Heart right ventricle (tissue), 16 donors: ENCODE results near the gene MT1G. TPM values are rescaled to one million over a fixed set of nuclear protein-coding genes. Genes with fewer than 3 reads are reported as not detected.
A peak's percentile ranks its signal among the peaks of the same experiment; 100 is the strongest.
"Not testable (repeated sequence)": the region's sequence is repeated elsewhere in the genome, so short reads cannot be mapped to it uniquely, and the experiment has no call there.

Experiments
- ATAC-seq, 8 donors: fragments of 200-7000 bp; cut with Tn5 transposase; one replicate each; pipeline ENCODE4 v1.9.1; 2020; ENCODE audit warnings: mild to moderate bottlenecking in 8 of 8, moderate library complexity in 8 of 8, moderate number of reproducible peaks in 1 of 8
- DNase-seq, 2 donors: peaks; one replicate each; pipeline ENCODE4 v3.0.0-alpha.2; 2020
- H3K27ac ChIP-seq, 10 donors: fragments of 200-600 bp; sonication (generic) in 2 of 10; one replicate each; pipeline versions ENCODE4 v1.5.0 to v1.8.0; 2020 to 2022; ENCODE audit warnings: mild to moderate bottlenecking in 3 of 10
- H3K27me3 ChIP-seq, 7 donors: fragments of 200-600 bp; one replicate each; pipeline ENCODE4 v1.8.0; 2021 to 2022; ENCODE audit warnings: mild to moderate bottlenecking in 2 of 7
- H3K36me3 ChIP-seq, 9 donors: fragments of 200-600 bp; sonication (generic) in 1 of 9; one replicate each; pipeline versions ENCODE4 v1.5.0 to v1.8.0; 2020 to 2022; ENCODE audit warnings: mild to moderate bottlenecking in 2 of 9
- H3K4me1 ChIP-seq, 9 donors: fragments of 200-600 bp; sonication (generic) in 1 of 9; one replicate each; pipeline versions ENCODE4 v1.5.0 to v1.8.0; 2020 to 2022; ENCODE audit warnings: mild to moderate bottlenecking in 4 of 9
- H3K4me3 ChIP-seq, 10 donors: fragments of 200-600 bp; sonication (generic) in 2 of 10; one replicate each; pipeline versions ENCODE4 v1.5.0 to v1.8.0; 2020 to 2022; ENCODE audit warnings: mild to moderate bottlenecking in 7 of 10, moderate library complexity in 2 of 10
- H3K9me3 ChIP-seq, 11 donors: fragments of 200-600 bp in 10 of 11; sonication (generic) in 2 of 11; one replicate each; pipeline versions ENCODE4 v1.5.0 to v1.8.0; 2013 to 2022; ENCODE audit warnings: mild to moderate bottlenecking in 2 of 11, control low read depth in 1 of 11, moderate library complexity in 1 of 11
- WGBS, 2 donors: extraction: QIAGEN DNeasy Blood & Tissue Kit; methylation state at CpG; one replicate each; pipeline ENCODE4 v1.1.7; 2013; ENCODE audit warnings: inconsistent platforms in 1 of 2; 5-methylcytosine and 5-hydroxymethylcytosine counted together
- intact Hi-C, 10 donors: fragments of 100-400 bp; cut with DNase I; formaldehyde crosslinking; loops; one replicate each; pipeline versions ENCODE4 v1.11.1 to v1.14.2; 2022
- polyA plus RNA-seq, 2 donors: library from polyadenylated mRNA; stranded (reverse); fragments of 200-250 nt; gene quantifications; one replicate each; pipeline ENCODE4 v1.2.3, GENCODE V29; 2013
- total RNA-seq, 10 donors: library from RNA; stranded (reverse); fragmentation: NEBNext Ultra II Directional in 3 of 10; extraction: Animal tissue kit (Norgen Biotek cat#: 25700) in 3 of 10; gene quantifications; one replicate each; pipeline versions ENCODE4 v1.2.1 to v1.2.4, GENCODE V29; 2021 to 2023
- TF ChIP-seq, protein P1 (sequence below), 9 donors: fragments of 200-600 bp; sonication (generic) in 2 of 9; IDR thresholded peaks; one replicate each; pipeline versions ENCODE4 v1.5.0 to v1.8.0; 2021 to 2022; ENCODE audit warnings: antibody characterized with exemption in 9 of 9, mild to moderate bottlenecking in 5 of 9, moderate library complexity in 1 of 9
- donor health status: Arrhythmogenic right ventricular cardiomyopathy.
- donor health status: ischemic (EF 13 %, LVEDD 7.1; RV severe dilation, severe dysfunction).
- donor health status: healthy with polysubstance abuse.
- donor health status: DM: no; HTN: yes; CAD: no.
- donor health status: DM: no; HTN: no; CAD: no.
- donor health status: ischemic (EF 25% LVEDD 6.9; RV normal size, moderate dysfunction).
- donor health status: ischemic (EF 25% LVEDD 5.7; RV mildly dilated, moderate dysfunction).
- donor health status: healthy.
- donor health status: DM: yes; HTN: yes; CAD: no.
- donor health status: Ischemic cardiomyopathy.
- donor health status: ischemic (EF 35%, LVEDD 5.7; RV mildly dilated, moderate dysfunction).
- donor health status: nonischemic (EF 11% LVEDD 7.7; RV severe dilation, severe dysfunction).
- donor health status: DM: yes; HTN: yes; CAD: no.
- donor health status: PGD.
- donor health status: ischemic (EF 29% LVEDD 5.4; RV normal size, mild dysfunction).
- donor health status: nonischemic (EF 23%, LVEDD 6.1; RV moderate dilation, normal function).

The MT1G gene
- total and polyA plus RNA-seq, 12 donors: 0.95 to 9.0 (median 2.3) TPM; not detected in 6

GRCh38 chr16:56625140-56625942 lies 42.5 kb downstream of the MT1G start, which contains the start of gene MT1E:
TSS of gene MT1E (plus strand) at chr16:56625781. CDS start at chr16:56625852, 71 bp downstream.
- no peaks in the 10 kb centered on the region for H3K9me3 ChIP-seq
- DNase-seq (peak; percentile 85 to 86), ATAC-seq (peak; percentile 92 to 96 (median 94))
- peak within 1 kb of the TSS; percentile 26 to 82 (median 67) for H3K4me3 ChIP-seq
- 2% methylated on average over 62 of the region's 62 CpGs for WGBS, 2 donors
- intact Hi-C loops: loop anchor here in 3 of 10 donors (1.0 to 5.0 kb wide), 4 partner anchors 14 to 57 kb away; partner anchors contain the start of genes MT1X (in 2 of the 3) and MT2A (in 1 of the 3)
- TF ChIP-seq, protein P1, sequence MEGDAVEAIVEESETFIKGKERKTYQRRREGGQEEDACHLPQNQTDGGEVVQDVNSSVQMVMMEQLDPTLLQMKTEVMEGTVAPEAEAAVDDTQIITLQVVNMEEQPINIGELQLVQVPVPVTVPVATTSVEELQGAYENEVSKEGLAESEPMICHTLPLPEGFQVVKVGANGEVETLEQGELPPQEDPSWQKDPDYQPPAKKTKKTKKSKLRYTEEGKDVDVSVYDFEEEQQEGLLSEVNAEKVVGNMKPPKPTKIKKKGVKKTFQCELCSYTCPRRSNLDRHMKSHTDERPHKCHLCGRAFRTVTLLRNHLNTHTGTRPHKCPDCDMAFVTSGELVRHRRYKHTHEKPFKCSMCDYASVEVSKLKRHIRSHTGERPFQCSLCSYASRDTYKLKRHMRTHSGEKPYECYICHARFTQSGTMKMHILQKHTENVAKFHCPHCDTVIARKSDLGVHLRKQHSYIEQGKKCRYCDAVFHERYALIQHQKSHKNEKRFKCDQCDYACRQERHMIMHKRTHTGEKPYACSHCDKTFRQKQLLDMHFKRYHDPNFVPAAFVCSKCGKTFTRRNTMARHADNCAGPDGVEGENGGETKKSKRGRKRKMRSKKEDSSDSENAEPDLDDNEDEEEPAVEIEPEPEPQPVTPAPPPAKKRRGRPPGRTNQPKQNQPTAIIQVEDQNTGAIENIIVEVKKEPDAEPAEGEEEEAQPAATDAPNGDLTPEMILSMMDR (IDR thresholded peaks at IDR 0.05): peak in 1 of 9 donors; percentile 2
- no peaks in the 10 kb centered on the region for H3K36me3 ChIP-seq
- peaks cover 0 to 29% (median 14%) of the 10 kb centered on the region in 9 donors for H3K4me1 ChIP-seq
- H3K27me3 ChIP-seq: peaks cover 0 to 4% (median 0%) of the 10 kb centered on the region in 7 donors
- H3K27ac ChIP-seq: peak within 1 kb of the TSS; percentile 76 to 98 (median 93)

- DNase-seq (no peak), ATAC-seq (no peak)
- H3K9me3 ChIP-seq: no peaks in the 10 kb centered on the region
- peaks cover 0 to 35% (median 19%) of the 10 kb centered on the region in 9 donors for H3K4me1 ChIP-seq
- H3K36me3 ChIP-seq: no peaks in the 10 kb centered on the region
- TF ChIP-seq, protein P1 (IDR thresholded peaks at IDR 0.05): no peak
- 97 to 100% methylated on average over 2 of the region's 2 CpGs for WGBS, 2 donors
- peaks cover 0 to 10% (median 0%) of the 10 kb centered on the region in 7 donors for H3K27me3 ChIP-seq
- no peak overlapping the region for H3K27ac ChIP-seq
- H3K4me3 ChIP-seq: no peak overlapping the region
- intact Hi-C loops: loop anchor here in 2 of 10 donors (2.0 kb wide), 2 partner anchors 13 to 15 kb away; partner anchors contain the start of gene MT2A (in 1 of the 2)
These were observed 44.2 kb downstream of the MT1G start for GRCh38 chr16:56623637-56624036.

GRCh38 chr16:56623184-56623583 lies 44.7 kb downstream of the MT1G start:
- H3K4me3 ChIP-seq, intact Hi-C loops, DNase-seq, H3K27ac ChIP-seq, H3K9me3 ChIP-seq, H3K36me3 ChIP-seq, ATAC-seq: not testable (repeated sequence)
- H3K4me1 ChIP-seq: peaks cover 0 to 39% (median 20%) of the 10 kb centered on the region in 9 donors
- 90 to 92% methylated on average over 5 of the region's 5 CpGs for WGBS, 2 donors
- peaks cover 0 to 14% (median 0%) of the 10 kb centered on the region in 7 donors for H3K27me3 ChIP-seq

DNA sequence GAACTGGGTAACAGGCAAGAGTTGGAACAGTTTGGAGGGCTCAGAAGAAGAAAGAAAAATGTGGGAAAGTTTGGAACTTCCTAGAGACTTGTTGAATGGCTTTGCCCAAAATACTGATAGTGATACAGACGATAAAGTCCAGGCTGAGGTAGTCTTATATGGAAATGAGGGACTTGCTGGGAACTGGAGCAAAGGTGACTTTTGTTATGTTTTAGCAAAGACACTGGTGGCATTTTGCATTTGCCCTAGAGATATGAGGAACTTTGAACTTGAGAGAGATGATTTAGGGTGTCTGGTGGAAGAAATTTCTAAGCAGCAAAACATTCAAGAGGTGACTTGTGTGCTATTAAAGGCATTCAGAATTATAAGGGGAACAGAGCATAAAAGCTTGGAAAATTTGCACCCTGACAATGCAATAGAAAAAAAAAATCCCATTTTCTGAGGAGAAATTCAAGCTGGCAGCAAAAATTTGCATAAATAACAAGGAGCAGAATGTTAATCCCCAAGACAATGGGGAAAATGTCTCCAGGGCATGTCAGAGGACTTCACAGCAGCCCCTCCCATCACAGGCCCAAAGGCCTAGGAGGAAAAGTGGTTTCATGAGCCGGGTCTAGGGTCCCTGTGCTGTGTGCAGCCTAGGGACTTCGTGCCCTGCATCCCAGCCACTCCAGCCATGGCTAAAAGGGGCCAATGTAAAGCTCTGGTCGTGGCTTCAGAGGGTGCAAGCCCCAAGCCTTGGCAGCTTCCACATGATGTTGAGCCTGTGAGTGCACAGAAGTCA lies 46.0 kb downstream of the MT1G start:
- 72 to 78% methylated on average over 4 of the region's 4 CpGs for WGBS, 2 donors
- peak overlapping the region in 4 of 10 donors; percentile 0 to 36 (median 26) for H3K27ac ChIP-seq

DNA sequence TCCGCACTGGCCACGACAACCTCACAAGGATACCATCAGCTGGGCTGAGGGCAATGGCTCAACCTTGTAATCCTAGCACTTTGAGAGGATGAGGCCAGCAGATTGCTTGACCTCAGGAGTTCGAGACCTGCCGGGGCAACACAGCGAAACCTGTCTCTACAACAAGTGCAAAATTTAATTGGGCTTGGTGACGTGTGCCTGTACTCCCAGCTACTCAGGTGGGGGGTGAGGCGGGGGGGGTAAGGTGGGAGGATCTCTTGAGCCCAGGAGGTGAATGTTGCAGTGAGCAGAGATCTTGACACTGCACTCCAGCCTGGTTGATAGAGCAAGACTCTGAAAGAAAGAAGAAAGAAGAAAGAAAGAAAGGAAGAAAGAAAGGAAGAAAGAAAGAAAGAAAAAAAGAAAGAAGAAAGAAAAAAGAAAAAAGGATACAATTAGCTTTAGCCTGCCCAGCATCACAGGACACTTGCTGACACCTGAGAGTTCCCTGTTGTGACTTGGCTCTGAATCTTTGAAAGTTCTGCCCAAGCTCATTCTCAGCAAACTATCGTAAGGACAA lies 47.4 kb downstream of the MT1G start:
- no peak for DNase-seq
- intact Hi-C loops: no loop called here
- 74 to 87% methylated on average over 8 of the region's 8 CpGs for WGBS, 2 donors
- TF ChIP-seq, protein P1 (IDR thresholded peaks at IDR 0.05): no peak
- H3K27me3 ChIP-seq: peaks cover 0 to 25% (median 0%) of the 10 kb centered on the region in 7 donors
- no peak overlapping the region for H3K4me3 ChIP-seq
- H3K36me3 ChIP-seq: no peaks in the 10 kb centered on the region
- no peaks in the 10 kb centered on the region for H3K9me3 ChIP-seq
- no peak for ATAC-seq
- H3K27ac ChIP-seq: no peak overlapping the region
- peaks cover 7 to 39% (median 21%) of the 10 kb centered on the region in 9 donors for H3K4me1 ChIP-seq

More for the DNA sequence above, 46.0 kb downstream of the MT1G start:
- Histone ChIP-seq H3K27me3 (peaks cover 0 to 26% (median 0%) of the 10 kb centered on the region in 7 donors), H3K4me1 (peaks cover 5 to 48% (median 23%) of the 10 kb centered on the region in 9 donors)
- ATAC-seq, H3K9me3 ChIP-seq, DNase-seq, H3K36me3 ChIP-seq, intact Hi-C loops, H3K4me3 ChIP-seq: not testable (repeated sequence)
